ENCODE measurements around the gene CHRNA10. TPM values are rescaled to one million over a fixed set of nuclear protein-coding genes. Genes with fewer than 3 reads are reported as not detected.

Gene CHRNA10
- total RNA-seq, 4 donors from 2014 or later: 1.9 to 5.4 (median 3.5) TPM

GRCh38 chr11:3703383-3703782 is 32.2 kb upstream of the CHRNA10 start:
- Histone ChIP-seq H3K27ac (no peak overlapping the region), H3K9me3 (no peaks in the 10 kb centered on the region), H3K4me3 (no peak overlapping the region), H3K27me3 (no peaks in the 10 kb centered on the region), H3K4me1 (no peaks in the 10 kb centered on the region), H3K36me3 (peaks cover 0 to 77% (median 0%) of the 10 kb centered on the region in 3 donors)
- DNase-seq: no peak
- TF ChIP-seq CTCF (IDR thresholded peaks at IDR 0.05) (no peak), POLR2A (IDR thresholded peaks at IDR 0.05) (no peak)

- Histone ChIP-seq H3K4me3 (no peak overlapping the region), H3K36me3 (peaks cover 0 to 87% (median 0%) of the 10 kb centered on the region in 3 donors), H3K27me3 (no peaks in the 10 kb centered on the region), H3K27ac (no peak overlapping the region), H3K4me1 (no peaks in the 10 kb centered on the region), H3K9me3 (no peaks in the 10 kb centered on the region)
- no peak for DNase-seq
- TF ChIP-seq CTCF (IDR thresholded peaks at IDR 0.05): no peak
- TF ChIP-seq POLR2A (IDR thresholded peaks at IDR 0.05): no peak
Measured at GRCh38 chr11:3700910-3701309, 29.7 kb upstream of the CHRNA10 start.

GRCh38 chr11:3700410-3700809 is 29.2 kb upstream of the CHRNA10 start:
- H3K4me1 ChIP-seq: no peaks in the 10 kb centered on the region
- no peak for DNase-seq
- H3K27ac ChIP-seq: no peak overlapping the region
- H3K27me3 ChIP-seq: no peaks in the 10 kb centered on the region
- peaks cover 0 to 87% (median 0%) of the 10 kb centered on the region in 3 donors for H3K36me3 ChIP-seq
- no peaks in the 10 kb centered on the region for H3K9me3 ChIP-seq
- TF ChIP-seq POLR2A (IDR thresholded peaks at IDR 0.05) (no peak), CTCF (IDR thresholded peaks at IDR 0.05) (no peak)
- H3K4me3 ChIP-seq: no peak overlapping the region

GRCh38 chr11:3686751-3687150 is 15.6 kb upstream of the CHRNA10 start:
- H3K36me3 ChIP-seq: peaks cover 0 to 96% (median 0%) of the 10 kb centered on the region in 3 donors
- no peaks in the 10 kb centered on the region for H3K27me3 ChIP-seq
- H3K27ac ChIP-seq: no peak overlapping the region
- TF ChIP-seq CTCF (IDR thresholded peaks at IDR 0.05): no peak
- TF ChIP-seq POLR2A (IDR thresholded peaks at IDR 0.05): no peak
- no peak for DNase-seq
- no peaks in the 10 kb centered on the region for H3K4me1 ChIP-seq
- no peak overlapping the region for H3K4me3 ChIP-seq
- H3K9me3 ChIP-seq: no peaks in the 10 kb centered on the region

GRCh38 chr11:3685923-3686322 is 14.7 kb upstream of the CHRNA10 start:
- no peaks in the 10 kb centered on the region for H3K27me3 ChIP-seq
- no peak for DNase-seq
- peaks cover 0 to 96% (median 0%) of the 10 kb centered on the region in 3 donors for H3K36me3 ChIP-seq
- no peaks in the 10 kb centered on the region for H3K4me1 ChIP-seq
- no peaks in the 10 kb centered on the region for H3K9me3 ChIP-seq
- TF ChIP-seq CTCF (IDR thresholded peaks at IDR 0.05) (no peak), POLR2A (IDR thresholded peaks at IDR 0.05) (no peak)
- H3K4me3 ChIP-seq: no peak overlapping the region
- no peak overlapping the region for H3K27ac ChIP-seq

- DNase-seq: no peak
Measured at GRCh38 chr11:3684819-3685172, 13.6 kb upstream of the CHRNA10 start.

More at GRCh38 chr11:3684819-3685172, 13.6 kb upstream of the CHRNA10 start:
- H3K27ac ChIP-seq: no peak overlapping the region
- no peak for TF ChIP-seq CTCF (IDR thresholded peaks at IDR 0.05)
- TF ChIP-seq POLR2A (IDR thresholded peaks at IDR 0.05): no peak
- H3K36me3 ChIP-seq: peaks cover 0 to 95% (median 0%) of the 10 kb centered on the region in 3 donors
- H3K9me3 ChIP-seq: no peaks in the 10 kb centered on the region
- H3K27me3 ChIP-seq: no peaks in the 10 kb centered on the region
- no peak overlapping the region for H3K4me3 ChIP-seq
- H3K4me1 ChIP-seq: no peaks in the 10 kb centered on the region

Data from Peyer's patch (tissue), 4 donors.